RWPE1 (cell line): ENCODE measurements around the gene TMEM26.

Experiments used
- CTCF ChIA-PET: fragments of 350-600 bp; sonication (Branson Sonifier 250); formaldehyde crosslinking; extraction: SDS; loops from one replicate; lab custom pipeline; 2021; lab: Yijun Ruan, JAX
- POLR2A ChIA-PET: fragments of 400-600 bp; formaldehyde crosslinking; extraction: SDS; loops from one replicate; lab custom pipeline; 2020; ENCODE audit warnings: antibody characterized with exemption; ENCODE audit not compliant: low non-redundant PET; lab: Yijun Ruan, JAX
- DNase-seq: peaks from one replicate; pipeline ENCODE4 v3.0.0; 2012; ENCODE audit warnings: low spot score
- H3K27ac ChIP-seq: fragments of 450-650 bp; 2 replicates; pipeline ENCODE4 v1.5.1; 2017
- TF ChIP-seq, protein P1 (sequence below): fragments of 450-650 bp; conservative IDR thresholded peaks from 2 replicates; pipeline ENCODE4 v1.5.1; 2017; ENCODE audit warnings: low read depth, mild to moderate bottlenecking

TMEM26 gene

DNA sequence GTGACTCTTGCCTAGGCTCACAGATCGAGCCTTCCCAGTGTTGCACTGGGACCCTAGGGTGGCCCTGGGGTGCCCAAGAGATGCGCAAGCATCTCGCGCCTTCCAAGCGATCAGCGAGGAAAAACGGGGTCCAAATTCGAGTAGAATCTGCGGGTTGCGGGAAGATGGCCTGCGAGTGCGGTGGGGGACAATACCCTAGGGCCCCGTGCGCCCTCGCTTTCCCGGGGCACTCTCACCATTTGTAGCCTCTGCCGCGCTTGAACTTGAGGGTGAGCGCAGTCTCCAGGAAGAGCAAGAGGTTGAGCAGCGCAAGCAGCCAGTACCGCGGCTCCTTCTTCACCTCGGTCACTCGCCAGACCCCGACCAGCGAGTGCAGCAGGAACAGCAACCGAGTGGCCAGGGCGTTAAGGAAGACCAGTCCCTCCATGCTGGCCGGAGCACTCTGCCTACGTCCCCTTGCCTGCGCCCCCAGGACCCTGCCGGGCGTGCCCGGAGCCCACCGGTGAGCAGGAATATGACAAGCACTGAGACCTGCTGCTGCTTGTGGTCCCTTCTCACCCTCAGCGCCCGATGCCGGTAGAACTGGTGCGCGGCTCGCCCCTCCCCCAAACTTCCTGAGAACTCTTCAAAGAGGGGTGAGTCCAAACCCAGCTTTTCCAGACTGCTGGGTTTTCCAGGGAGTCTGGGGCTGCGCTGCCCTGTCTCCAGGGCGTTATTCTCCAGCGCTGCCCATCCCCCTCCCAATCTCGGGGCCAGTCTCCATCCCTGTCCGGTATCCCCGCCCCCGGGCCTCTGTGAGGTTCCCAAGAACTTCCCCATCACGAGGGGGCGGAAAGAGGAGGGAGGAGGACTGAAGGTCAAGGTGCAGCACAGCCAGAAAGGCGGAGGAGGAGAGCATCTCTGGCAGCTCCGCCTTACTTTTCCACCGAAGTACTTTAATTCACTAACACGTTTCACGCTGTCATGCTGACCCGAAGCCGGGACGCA is at the start of gene TMEM26:
TSS of gene TMEM26 (minus strand) at position 727 of the 987 bp plus-strand sequence. CDS start at position 427, 300 bp downstream.
- ChIA-PET CTCF (no interaction called here), POLR2A (no interaction called here)
- DNase-seq: no peak
- TF ChIP-seq, protein P1, sequence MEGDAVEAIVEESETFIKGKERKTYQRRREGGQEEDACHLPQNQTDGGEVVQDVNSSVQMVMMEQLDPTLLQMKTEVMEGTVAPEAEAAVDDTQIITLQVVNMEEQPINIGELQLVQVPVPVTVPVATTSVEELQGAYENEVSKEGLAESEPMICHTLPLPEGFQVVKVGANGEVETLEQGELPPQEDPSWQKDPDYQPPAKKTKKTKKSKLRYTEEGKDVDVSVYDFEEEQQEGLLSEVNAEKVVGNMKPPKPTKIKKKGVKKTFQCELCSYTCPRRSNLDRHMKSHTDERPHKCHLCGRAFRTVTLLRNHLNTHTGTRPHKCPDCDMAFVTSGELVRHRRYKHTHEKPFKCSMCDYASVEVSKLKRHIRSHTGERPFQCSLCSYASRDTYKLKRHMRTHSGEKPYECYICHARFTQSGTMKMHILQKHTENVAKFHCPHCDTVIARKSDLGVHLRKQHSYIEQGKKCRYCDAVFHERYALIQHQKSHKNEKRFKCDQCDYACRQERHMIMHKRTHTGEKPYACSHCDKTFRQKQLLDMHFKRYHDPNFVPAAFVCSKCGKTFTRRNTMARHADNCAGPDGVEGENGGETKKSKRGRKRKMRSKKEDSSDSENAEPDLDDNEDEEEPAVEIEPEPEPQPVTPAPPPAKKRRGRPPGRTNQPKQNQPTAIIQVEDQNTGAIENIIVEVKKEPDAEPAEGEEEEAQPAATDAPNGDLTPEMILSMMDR: no peak
- H3K27ac ChIP-seq: no peak within 1 kb of the TSS

DNA sequence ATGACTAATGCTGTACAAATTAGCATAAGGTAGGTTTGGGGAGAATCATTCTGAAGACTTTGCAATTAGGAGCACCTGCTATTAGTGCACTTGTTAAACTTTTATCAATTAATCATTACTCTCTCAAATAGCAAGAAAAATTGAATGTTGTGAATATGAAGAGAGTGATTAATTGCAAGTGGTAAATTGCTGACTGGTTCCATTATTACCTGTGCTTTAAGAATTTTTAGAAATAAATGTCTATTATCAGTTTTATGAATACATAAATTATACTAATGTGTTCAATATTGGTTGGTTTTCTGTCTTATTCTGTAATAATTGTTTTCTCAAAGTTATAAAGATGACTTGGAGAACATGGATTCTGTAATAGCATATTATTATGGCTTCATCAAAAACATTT is 47.3 kb upstream of the TMEM26 start:
- POLR2A ChIA-PET: no interaction called here
- CTCF ChIA-PET: no interaction called here
- TF ChIP-seq, protein P1: no peak
- no peak for DNase-seq
- no peak overlapping the region for H3K27ac ChIP-seq

DNA sequence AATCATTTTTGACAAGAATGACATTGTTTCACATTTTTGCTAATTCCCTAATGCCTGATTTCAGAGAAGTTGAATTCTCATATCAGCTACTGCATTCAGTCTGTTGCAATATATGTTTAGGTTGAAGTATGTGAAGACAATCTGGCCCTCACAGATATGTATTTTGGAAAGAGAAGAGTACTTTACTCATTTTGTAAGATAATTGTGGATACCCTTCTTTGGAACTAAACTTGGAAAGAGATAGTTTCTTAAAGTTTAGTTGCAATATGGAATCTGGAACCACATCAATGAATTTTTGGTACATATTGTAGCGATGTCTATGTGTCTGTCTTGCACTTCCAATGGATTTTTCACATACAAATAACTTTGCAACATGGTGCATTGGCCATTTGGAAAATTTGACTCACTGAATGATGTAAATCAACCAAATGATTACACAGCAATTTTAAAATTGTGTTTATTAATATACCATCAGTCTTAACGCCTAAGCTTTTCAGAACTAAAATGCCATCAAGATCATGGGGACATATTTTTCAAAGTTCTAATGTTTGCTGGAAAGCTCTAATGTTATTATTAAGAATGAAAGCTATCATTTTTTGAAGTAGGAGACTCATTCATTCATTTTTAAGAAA is 39.3 kb upstream of the TMEM26 start:
- TF ChIP-seq, protein P1: no peak
- ChIA-PET CTCF (no interaction called here), POLR2A (no interaction called here)
- no peak for DNase-seq
- no peak overlapping the region for H3K27ac ChIP-seq

- no peak overlapping the region for H3K27ac ChIP-seq
- TF ChIP-seq, protein P1: no peak
- CTCF ChIA-PET: no interaction called here
- POLR2A ChIA-PET: no interaction called here
- peak; percentile 2 for DNase-seq
Observed at GRCh38 chr10:61487506-61487905, 34.3 kb upstream of the TMEM26 start.

- POLR2A ChIA-PET: no interaction called here
- no peak for DNase-seq
- TF ChIP-seq, protein P1: no peak
- CTCF ChIA-PET: no interaction called here
- no peak overlapping the region for H3K27ac ChIP-seq
Observed at GRCh38 chr10:61486738-61487396, 33.7 kb upstream of the TMEM26 start.

- DNase-seq: no peak
- no peak overlapping the region for H3K27ac ChIP-seq
- TF ChIP-seq, protein P1: no peak
- ChIA-PET POLR2A (interaction anchor here (0.7 kb wide), 1 partner anchor 266 kb away, joined by 5 read pairs; no protein-coding TSS in a partner anchor), CTCF (interaction anchor here (0.5 kb wide), 1 partner anchor 43 kb away, joined by 5 read pairs; no protein-coding TSS in a partner anchor)
Observed at GRCh38 chr10:61486251-61486650, 33.1 kb upstream of the TMEM26 start.
